Stimulated activated CD8-positive, alpha-beta memory T cell treated with anti-CD3 and anti-CD28 coated beads, Interleukin-15, amount 100 ng/mL, for 48 hours (primary cell): Measurements from ENCODE around the gene MT1A.
"Not testable (repeated sequence)": the region's sequence is repeated elsewhere in the genome, so short reads cannot be mapped to it uniquely, and the experiment has no call there.

Experiments
- DNase-seq, 2 donors: peaks; one replicate each; pipeline ENCODE4 v3.0.0-alpha.2; 2020; ENCODE audit warnings: low read depth in 2 of 2

MT1A gene

DNA sequence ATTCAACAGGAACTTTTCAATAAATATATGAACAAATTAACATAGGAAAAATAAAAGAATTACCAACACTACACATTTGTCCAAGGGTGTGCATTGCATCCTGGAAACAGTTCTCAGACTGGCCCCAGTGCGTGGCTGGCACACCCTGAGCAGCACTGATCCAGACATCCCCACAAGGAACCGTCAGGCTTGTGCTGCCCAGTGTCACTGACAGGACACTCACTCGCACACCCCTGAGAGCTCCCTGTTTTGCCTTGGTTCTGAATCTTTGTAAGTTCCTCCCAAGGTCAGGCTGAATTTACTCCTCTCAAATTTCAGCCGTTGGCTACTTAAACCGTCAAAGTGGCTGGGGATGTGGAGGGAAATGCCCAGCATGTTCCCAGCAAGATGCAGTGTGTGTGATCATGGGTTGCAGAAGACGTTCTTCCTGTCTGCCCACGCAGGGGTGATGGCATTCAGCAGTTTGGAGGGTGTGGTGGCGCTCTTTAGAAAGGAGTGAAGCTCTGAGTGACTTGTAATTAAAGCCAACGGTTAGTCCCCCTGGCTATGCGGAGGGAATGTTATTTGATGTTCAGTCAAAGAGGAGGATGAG lies 28.4 kb upstream of the MT1A start:
- DNase-seq: peak; percentile 70 to 77

DNA sequence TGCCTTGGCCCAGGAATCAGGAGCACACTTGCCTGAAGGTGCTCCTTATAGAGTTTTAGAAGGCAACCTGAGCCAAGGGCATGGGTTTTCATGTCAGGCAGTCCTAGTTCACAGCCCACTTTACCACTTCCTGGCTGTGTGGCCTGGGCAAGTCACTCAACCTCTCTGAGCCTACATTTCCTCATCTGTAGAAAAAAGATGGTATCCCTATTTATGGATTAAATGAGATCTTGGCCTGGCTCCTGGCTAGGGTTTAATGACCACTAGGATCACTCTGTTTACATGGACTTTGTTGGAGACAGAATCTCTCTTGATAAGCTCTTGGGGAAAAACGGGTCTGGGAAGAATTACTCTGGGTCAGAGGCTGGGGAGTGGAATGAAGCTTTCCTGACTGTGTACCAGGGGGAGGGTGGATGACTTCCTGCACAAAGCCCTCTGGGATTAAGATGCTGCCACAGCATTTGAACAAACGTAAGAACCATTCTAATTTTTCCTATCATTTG lies 27.8 kb upstream of the MT1A start:
- DNase-seq: no peak

DNA sequence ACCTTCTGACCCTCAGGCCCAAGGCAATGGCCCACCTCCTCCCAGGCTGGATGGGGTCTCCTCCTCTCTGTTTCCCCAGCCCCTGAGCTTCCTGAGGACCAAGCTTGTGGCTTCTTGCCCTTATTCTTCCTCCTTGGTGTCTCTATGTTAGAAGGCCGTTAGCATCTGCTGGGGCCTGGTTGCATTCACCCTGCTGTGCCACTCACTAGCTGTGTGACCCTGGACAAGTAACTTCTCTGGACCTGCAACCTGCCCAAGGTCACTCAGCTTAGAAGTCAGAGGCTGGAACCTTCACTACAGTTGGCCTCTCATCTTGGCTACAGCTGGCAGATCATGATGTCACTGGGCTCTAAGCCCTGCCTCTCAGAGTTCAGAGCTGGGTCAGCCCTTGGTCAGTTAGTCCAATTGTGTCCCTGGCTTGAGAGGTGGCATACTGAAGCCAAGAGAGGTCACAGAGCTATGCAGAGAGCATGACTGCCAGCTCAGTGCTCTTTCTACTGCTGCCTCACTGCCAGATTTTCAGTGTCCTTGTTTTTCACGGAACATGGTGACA lies 27.1 kb upstream of the MT1A start:
- DNase-seq: no peak

DNA sequence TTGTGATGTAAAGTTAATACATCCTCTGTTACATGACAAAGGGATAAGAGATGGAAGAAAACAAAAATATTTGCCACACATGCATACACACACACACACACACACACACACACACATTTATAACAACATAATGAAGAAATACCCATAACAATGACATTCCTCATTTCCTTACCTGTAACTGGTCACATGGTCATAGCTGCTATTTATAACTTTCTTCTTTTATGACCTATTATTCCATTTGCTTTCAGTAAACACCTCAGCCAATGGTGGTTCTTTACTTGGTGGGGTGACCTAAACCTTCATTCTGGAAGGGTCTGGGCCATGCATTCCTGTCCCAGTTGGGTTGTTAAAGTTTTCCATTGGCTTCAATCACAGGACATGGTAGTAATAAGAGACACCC lies 24.8 kb upstream of the MT1A start:
- DNase-seq: no peak

DNA sequence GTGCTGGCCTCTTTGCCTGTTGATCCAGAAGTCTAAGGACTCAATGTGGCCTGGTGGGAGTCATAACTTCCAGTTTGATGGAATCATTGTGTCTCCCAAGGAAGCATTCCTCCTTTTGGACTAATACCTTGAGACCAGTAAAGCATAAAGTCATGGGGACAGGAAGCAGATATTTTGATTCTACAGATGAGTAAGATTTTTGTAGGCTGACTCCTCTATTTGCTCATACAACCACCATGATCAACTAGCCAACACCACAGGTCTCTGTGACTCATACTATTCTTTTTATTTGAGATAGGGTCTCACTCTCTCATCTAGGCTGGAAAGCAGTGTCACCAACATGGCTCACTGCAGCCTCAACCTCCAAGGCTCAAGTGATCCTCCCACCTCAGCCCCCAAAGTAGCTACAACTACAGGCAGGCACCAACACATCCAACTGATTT lies 23.9 kb upstream of the MT1A start:
- DNase-seq: no peak

DNA sequence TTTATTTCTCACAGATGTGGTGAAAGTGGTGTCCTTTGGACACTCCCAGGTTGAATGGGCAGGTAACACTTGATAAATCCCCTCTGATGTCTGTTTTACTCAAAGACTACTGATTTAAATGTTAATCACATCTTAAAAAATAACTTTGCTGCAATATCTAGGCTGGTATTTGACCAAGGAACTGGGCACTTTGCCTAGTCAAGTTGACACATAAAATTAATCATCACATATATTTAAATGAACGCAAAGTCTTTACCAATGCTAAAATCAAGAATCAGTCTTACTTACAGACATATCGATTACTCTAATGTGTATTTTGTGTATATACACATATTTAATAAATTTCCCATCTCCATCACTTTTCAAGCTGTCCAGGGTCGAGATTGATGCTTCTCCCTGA lies 23.1 kb upstream of the MT1A start:
- no peak for DNase-seq

DNA sequence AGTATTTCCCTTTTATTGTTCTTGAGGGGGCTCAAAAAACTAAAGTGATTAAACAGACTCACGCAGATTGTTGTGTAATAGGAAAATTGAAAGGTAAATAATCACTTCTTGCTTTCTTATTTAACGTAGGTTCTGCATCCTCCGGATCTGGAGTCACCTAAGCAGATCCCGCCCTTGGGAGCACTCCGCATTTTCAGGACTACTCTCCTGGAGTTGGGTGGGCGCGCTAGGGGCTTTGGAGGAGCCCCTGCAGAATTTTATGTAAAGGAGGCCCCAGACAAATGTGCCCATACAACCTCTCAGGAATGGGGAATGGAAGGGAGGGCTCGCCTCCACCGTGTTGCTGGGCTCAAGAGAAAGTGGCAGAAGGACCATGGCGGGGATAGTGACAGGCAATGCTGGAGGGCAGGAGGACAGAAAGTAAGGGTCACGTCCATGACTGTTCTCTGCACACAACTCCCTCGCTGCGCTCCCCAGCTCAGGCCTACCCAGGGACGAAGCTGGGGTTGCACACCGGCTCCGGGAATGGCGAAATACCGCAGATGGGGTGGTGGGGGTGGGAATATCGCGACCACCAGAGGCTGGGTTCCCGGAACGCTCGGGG lies 21.8 kb upstream of the MT1A start:
- DNase-seq: no peak

DNA sequence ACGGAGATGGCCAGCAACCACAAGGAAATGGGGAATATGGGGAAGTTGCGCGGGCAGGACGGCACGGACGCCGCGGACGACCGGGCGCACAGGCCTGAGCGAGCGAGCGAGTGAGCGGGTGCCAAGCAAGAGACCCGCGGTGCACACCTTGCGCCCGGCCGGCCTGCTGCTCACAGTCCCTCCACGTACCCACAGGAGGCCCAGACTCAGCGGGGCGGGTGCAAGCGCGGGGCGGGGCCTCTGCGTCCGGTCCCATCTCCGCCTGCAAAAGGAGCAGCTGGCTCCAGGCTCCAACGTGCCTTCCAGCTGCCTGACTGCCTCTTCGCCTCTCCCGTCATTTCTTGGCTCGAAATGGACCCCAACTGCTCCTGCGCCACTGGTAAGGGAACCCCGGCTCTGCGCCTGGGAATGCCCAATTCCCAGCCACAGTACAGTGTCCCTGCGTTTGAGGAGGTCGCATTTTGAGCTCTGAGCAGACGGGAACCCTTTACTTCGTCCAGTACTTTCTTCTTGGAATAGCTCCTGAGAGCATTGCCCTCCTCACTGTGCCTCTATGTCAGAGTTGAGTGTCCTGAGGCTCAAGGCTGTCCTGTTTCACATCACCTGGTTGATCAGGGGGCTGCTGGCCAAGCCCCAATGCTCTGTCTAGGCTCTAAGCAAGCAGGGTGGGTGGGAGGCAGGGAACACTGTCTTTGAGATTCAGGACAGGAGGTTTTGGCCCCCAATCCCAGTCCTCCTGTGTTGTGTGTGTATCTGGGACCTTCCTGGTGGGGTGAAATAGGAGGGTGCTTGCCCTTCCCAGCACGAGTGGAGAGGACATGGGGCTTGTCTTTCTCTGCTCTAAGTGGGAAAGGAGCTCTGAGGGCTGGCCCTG lies 21.0 kb upstream of the MT1A start:
- DNase-seq: peak; percentile 62 to 65

DNA sequence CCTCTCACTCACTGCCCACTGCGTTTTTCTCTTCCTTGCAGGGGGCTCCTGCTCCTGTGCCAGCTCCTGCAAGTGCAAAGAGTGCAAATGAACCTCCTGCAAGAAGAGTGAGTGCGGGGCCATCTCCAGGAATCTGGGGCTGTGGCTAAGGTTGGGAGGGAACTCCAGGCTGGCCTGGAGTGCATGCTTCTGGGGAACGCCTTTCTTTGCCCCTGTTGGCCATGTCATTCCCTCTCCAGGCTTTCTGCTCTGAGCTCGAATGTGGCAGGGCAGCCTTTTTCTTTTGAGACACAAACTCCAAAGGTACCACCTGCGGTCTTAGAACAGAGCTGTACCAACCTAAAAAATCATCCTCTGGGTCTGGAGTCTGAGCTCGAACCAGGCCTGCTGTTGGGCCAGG lies 20.3 kb upstream of the MT1A start:
- no peak for DNase-seq

DNA sequence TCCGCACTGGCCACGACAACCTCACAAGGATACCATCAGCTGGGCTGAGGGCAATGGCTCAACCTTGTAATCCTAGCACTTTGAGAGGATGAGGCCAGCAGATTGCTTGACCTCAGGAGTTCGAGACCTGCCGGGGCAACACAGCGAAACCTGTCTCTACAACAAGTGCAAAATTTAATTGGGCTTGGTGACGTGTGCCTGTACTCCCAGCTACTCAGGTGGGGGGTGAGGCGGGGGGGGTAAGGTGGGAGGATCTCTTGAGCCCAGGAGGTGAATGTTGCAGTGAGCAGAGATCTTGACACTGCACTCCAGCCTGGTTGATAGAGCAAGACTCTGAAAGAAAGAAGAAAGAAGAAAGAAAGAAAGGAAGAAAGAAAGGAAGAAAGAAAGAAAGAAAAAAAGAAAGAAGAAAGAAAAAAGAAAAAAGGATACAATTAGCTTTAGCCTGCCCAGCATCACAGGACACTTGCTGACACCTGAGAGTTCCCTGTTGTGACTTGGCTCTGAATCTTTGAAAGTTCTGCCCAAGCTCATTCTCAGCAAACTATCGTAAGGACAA lies 18.0 kb upstream of the MT1A start:
- DNase-seq: no peak

DNA sequence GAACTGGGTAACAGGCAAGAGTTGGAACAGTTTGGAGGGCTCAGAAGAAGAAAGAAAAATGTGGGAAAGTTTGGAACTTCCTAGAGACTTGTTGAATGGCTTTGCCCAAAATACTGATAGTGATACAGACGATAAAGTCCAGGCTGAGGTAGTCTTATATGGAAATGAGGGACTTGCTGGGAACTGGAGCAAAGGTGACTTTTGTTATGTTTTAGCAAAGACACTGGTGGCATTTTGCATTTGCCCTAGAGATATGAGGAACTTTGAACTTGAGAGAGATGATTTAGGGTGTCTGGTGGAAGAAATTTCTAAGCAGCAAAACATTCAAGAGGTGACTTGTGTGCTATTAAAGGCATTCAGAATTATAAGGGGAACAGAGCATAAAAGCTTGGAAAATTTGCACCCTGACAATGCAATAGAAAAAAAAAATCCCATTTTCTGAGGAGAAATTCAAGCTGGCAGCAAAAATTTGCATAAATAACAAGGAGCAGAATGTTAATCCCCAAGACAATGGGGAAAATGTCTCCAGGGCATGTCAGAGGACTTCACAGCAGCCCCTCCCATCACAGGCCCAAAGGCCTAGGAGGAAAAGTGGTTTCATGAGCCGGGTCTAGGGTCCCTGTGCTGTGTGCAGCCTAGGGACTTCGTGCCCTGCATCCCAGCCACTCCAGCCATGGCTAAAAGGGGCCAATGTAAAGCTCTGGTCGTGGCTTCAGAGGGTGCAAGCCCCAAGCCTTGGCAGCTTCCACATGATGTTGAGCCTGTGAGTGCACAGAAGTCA lies 16.6 kb upstream of the MT1A start:
- not testable (repeated sequence) for DNase-seq

DNA sequence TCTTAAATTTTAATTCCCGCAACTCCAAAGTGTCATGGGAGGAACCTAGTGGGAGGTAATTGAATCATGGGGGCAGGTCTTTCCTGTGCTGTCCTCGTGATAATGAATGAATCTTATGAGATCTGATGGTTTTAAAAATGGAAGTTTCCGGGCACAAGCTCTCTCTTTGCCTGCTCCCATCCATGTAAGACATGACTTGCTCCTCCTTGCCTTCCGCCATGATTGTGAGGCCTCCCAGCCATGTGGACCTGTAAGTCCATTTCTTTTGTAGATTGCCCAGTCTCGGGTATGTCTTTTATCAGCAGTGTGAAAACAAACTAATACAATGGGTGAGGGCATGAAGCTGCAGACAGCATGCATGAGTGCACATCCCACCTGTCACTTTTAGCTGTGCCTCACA lies 15.3 kb upstream of the MT1A start:
- not testable (repeated sequence) for DNase-seq

DNA sequence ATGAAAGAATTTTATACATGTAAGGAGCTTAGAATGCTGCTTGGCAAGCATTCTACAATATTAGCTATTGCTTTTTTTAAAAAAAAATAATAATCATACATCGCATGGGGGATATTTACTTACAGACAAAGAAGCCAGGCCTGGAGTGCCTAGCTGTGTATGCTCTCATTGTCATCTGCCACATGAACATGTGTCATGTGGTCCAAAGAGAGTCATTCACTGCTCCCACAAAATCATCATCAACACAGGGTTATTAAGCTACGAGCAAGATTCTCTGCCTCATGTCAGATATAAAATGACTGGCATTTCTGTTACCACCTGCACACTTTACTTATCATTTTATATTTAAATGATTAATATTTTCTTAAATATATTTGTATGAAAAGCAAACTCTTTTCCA lies 14.8 kb upstream of the MT1A start:
- DNase-seq: no peak

DNA sequence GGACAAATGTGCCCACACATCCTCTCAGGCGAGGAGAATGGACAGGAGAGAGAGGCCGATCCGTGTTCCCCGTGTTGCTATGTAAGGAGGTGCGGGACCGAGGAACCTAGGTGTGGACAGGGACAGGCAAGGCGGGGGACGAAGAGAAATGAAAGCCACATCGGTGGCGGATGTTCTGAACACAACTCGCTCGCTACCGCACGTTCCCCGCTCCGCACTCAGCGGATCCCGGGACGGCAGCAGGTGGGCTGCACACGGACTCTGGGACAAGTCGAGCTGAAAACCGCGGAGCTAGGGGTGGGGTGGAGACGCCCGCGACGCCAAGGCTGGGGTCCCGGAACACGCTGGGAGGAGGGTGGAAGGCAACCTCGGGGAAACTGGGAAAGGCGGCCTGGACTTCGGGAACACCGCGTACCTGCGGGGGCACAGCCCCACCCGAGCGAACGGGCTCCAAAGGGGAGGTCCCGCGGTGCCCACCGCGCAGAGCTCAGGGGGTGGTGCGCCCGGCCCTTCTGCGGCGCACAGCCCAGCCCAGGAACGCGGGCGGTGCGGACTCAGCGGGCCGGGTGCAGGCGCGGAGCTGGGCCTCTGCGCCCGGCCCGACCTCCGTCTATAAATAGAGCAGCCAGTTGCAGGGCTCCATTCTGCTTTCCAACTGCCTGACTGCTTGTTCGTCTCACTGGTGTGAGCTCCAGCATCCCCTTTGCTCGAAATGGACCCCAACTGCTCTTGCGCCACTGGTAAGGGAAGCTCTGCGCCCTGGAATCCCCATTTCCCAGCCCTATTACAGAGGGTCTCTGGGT lies 13.1 kb upstream of the MT1A start, which contains the start of gene MT1E:
Gene MT1E, plus strand, starts transcription at position 642 of the 803 bp plus-strand sequence. Its CDS starts 71 bp downstream, at position 713.
- DNase-seq: peak; percentile 76 to 78

DNA sequence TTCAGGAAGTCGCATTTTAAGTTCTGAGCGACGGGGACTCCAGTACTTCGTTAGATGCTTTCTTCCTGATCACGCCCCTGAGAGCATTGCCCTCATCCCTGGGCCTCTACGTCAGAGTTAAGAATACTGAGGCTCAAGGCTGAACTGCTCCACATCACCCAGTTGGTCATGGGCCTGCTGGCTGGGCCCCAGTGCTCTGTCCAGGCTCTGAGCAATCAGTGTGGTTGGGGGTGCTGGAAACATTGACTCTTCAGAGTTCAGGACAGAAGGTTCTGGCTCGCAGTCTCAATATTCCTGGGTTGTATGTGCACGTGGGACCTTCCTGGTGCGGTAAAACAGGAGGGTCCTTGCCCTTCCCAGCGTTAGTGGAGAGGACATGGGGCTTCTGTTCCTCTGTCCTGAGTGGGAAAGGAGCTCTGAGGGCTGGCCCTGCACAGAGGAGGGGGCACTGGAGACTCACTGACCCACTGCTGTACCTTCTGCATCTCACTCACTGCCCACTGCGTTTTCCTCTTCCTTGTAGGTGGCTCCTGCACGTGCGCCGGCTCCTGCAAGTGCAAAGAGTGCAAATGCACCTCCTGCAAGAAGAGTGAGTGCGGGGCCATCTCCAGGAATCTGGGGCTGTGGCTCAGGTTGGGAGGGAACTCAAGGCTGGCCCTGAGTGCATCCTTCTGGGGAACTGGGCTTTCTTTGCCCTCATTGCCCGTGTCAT lies 12.4 kb upstream of the MT1A start:
- no peak for DNase-seq

DNA sequence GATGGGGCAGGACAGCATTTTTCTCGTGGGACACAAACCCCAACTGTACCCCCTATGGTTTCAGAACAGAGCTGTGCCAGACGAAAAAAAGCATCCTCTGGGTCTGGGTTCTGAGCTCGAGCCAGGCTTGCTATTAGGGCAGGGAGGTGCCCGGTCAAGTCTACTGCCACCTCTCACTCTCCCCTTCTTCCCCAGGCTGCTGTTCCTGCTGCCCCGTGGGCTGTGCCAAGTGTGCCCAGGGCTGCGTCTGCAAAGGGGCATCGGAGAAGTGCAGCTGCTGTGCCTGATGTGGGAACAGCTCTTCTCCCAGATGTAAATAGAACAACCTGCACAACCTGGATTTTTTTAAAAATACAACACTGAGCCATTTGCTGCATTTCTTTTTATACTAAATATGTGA lies 11.8 kb upstream of the MT1A start:
- no peak for DNase-seq

DNA sequence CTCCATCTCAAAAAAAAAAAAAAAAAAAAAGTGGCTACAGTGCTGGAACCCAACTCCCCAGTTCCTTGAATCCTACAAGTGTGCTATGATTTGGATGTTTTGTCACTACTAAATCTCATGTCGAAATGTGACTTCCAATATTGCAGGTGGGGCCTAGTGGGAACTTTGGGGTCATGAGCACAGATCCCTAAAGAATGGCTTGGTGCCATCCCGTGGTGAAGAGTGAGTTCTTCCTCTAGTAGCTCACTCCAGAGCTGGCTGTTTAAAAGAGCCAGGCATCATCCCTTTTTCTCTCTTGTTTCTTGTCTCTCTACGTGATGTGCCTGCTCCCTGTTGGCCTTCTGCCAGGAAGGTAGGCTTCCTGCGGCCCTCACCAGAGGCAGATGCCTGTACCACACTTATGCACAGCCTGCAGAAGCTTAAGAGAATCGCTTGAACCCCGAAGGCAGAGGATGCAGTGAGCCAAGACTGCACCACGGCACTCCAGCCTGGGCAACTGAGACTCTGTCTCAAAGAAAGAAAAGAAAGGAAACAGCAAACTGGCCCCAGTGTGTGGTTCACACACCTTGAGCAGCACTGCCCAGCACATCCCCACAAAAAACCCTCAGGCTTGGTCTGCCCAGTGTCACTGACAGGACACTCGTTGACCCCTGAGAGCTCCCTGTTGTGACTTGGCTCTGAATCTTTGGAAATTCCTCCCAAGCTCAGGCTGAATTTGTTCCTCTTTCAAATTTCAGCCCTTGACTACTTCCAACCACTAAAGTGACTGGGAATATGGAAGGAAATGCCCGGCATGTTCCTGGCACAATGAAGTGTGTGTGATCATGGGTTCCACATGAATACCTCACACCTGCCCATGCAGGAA lies 9.7 kb upstream of the MT1A start:
- DNase-seq: no peak

DNA sequence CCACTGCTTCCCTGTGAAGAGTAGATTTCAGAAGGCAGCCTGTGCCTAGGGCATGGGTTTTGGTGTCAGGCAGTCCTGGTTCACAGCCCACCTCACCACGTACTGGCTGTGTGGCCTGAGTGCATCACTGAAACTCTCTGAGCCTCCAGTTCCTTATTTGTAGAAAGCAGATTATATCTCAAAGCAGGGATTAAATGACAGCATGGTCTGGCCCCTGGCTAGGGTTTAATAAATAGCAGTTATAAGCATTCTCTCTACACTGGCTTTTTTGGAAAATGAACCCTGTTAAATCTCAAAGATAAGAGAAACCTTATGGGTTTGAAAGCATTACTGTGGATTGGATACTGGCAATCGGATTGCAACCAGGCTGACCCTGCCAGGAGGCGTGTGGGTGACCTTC lies 8.9 kb upstream of the MT1A start:
- DNase-seq: no peak

DNA sequence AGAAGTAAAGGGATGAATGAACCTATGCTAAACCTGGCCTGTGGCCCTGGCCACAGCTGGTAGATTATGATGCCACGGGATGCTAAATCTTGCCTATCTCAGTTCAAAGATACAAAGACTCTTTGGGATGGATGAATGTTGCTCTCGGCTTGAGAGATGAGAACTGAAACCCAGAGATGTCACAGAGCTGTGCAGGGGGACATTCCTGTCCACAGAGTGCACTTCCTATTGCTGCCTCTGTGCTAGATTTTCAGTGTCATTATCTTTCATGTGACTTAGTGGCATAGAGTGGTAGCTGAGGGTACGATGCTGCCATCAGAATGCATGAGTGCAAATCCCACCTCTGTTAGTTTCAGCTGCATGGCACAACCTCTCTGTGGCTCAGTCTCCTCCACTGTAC lies 8.3 kb upstream of the MT1A start:
- DNase-seq: no peak
